Suprapubic skin (tissue), 4 donors: ENCODE results near the gene CAPZB. TPM values are rescaled to one million over a fixed set of nuclear protein-coding genes. Genes with fewer than 3 reads are reported as not detected.
A peak's percentile ranks its signal among the peaks of the same experiment; 100 is the strongest.

Experiments
- DNase-seq, 2 donors: peaks; one replicate each; pipeline ENCODE4 v3.0.0-alpha.2; 2019; ENCODE audit warnings: low spot score in 2 of 2
- H3K27ac ChIP-seq: fragments of 200-600 bp; sonication (generic); one replicate; pipeline ENCODE4 v1.5.1; 2019
- H3K27me3 ChIP-seq: fragments of 200-600 bp; sonication (generic); one replicate; pipeline ENCODE4 v1.5.1; 2019
- H3K36me3 ChIP-seq: fragments of 200-600 bp; sonication (generic); one replicate; pipeline ENCODE4 v1.5.1; 2019
- H3K4me1 ChIP-seq: fragments of 200-600 bp; sonication (generic); one replicate; pipeline ENCODE4 v1.5.1; 2019
- H3K4me3 ChIP-seq: fragments of 200-600 bp; sonication (generic); one replicate; pipeline ENCODE4 v1.5.1; 2019; ENCODE audit warnings: mild to moderate bottlenecking
- H3K9me3 ChIP-seq: fragments of 200-600 bp; sonication (generic); one replicate; pipeline ENCODE4 v1.5.1; 2019
- EP300 ChIP-seq: sonication (generic); formaldehyde crosslinking; IDR thresholded peaks from one replicate; pipeline ENCODE4 v1.6.1; 2017; ENCODE audit warnings: antibody characterized with exemption
- POLR2A ChIP-seq, 2 donors: fragments of 450-650 bp; IDR thresholded peaks; one replicate each; pipeline ENCODE4 v1.6.1; 2017; ENCODE audit warnings: antibody characterized with exemption in 2 of 2, mild to moderate bottlenecking in 2 of 2, moderate library complexity in 2 of 2
- POLR2AphosphoS5 ChIP-seq, 3 donors: sonication (generic); formaldehyde crosslinking; IDR thresholded peaks; one replicate each; pipeline ENCODE4 v1.6.1; 2017; ENCODE audit warnings: antibody characterized with exemption in 3 of 3
- WGBS: methylation state at CpG from one replicate; pipeline ENCODE4 v1.1.5; 2018; 5-methylcytosine and 5-hydroxymethylcytosine counted together
- total RNA-seq, 4 donors: library from RNA; depleted of rRNA; stranded (reverse); fragments of >200 nt; gene quantifications; one replicate each; pipeline ENCODE4 v1.1.0, GENCODE V29; 2016
- TF ChIP-seq, protein P1 (sequence below), 2 donors: fragments of 200-600 bp in 1 of 2; fragments of 450-650 bp in 1 of 2; sonication (generic) in 1 of 2; IDR thresholded peaks; one replicate each; pipeline ENCODE4 v1.5.1; 2016 to 2019; ENCODE audit warnings: antibody characterized with exemption in 2 of 2, mild to moderate bottlenecking in 1 of 2, moderate library complexity in 1 of 2

The CAPZB gene
- total RNA-seq, 4 donors from 2014 or later, result 101 to 130 (median 126) TPM

DNA sequence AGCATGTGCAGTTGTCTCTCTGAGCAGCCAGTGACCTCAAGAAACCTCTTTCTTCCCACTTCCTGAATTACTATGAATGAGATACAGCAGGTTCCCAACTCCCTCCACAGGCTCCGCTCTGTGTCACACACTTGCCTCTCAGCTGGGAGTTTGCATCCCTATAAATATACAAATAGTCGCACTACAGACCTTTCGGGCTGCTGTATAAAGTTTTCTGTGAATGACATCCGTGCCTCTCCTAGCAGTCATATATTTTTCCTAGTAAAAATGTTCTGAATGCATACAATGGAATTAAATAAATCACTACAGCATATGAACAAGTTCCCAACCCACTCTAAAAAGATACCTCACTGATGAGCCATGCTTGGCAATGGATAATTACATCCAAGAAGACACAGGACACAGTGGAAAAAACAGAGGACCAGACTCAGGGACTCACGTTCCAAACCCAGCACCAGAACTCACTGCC lies 66.8 kb downstream of the CAPZB start:
- H3K27me3 ChIP-seq, result no peaks in the 10 kb centered on the region
- H3K4me1 ChIP-seq, result peaks cover 81% of the 10 kb centered on the region
- WGBS, result 83% methylated on average over 5 of the region's 5 CpGs
- H3K27ac ChIP-seq, result no peak overlapping the region
- H3K36me3 ChIP-seq, result peaks cover 14% of the 10 kb centered on the region
- no peak for DNase-seq
- no peaks in the 10 kb centered on the region for H3K9me3 ChIP-seq
- H3K4me3 ChIP-seq, result no peak overlapping the region
- TF ChIP-seq EP300 (no peak), POLR2AphosphoS5 (IDR thresholded peaks at IDR 0.05) (no peak), POLR2A (IDR thresholded peaks at IDR 0.05) (no peak)
- TF ChIP-seq, protein P1, sequence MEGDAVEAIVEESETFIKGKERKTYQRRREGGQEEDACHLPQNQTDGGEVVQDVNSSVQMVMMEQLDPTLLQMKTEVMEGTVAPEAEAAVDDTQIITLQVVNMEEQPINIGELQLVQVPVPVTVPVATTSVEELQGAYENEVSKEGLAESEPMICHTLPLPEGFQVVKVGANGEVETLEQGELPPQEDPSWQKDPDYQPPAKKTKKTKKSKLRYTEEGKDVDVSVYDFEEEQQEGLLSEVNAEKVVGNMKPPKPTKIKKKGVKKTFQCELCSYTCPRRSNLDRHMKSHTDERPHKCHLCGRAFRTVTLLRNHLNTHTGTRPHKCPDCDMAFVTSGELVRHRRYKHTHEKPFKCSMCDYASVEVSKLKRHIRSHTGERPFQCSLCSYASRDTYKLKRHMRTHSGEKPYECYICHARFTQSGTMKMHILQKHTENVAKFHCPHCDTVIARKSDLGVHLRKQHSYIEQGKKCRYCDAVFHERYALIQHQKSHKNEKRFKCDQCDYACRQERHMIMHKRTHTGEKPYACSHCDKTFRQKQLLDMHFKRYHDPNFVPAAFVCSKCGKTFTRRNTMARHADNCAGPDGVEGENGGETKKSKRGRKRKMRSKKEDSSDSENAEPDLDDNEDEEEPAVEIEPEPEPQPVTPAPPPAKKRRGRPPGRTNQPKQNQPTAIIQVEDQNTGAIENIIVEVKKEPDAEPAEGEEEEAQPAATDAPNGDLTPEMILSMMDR (IDR thresholded peaks at IDR 0.05), result no peak

DNA sequence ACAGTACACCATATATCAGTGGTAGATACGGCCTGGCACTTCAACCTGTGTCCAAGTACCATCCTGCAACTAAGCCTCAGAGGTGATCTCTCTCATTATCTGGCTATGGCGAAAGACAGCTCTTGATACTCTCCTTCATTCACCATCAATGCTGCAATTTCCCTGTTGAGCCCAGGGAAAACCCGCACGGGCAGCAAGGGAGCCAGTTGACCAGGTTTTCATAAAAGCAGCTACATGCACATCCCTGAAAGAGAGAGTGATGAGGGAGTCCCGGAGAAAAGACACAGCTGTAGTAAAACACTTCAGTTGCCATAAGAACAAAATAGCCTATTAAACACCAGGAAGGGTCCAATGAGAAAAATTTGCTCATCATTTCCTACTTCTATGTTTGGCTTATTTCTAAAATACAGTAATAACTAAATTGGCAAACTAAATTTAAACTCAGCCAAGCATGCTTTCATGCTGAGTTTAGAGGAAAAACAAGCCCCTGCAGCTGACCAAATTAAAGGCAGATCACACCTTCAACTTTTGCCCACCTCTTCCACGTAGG lies 68.3 kb downstream of the CAPZB start:
- TF ChIP-seq POLR2A (IDR thresholded peaks at IDR 0.05), result no peak
- TF ChIP-seq, protein P1 (IDR thresholded peaks at IDR 0.05), result no peak
- no peak for TF ChIP-seq POLR2AphosphoS5 (IDR thresholded peaks at IDR 0.05)
- no peak for TF ChIP-seq EP300
- H3K9me3 ChIP-seq, result no peaks in the 10 kb centered on the region
- peak overlapping the region; percentile 45 for H3K27ac ChIP-seq
- DNase-seq, result no peak
- H3K27me3 ChIP-seq, result no peaks in the 10 kb centered on the region
- H3K4me1 ChIP-seq, result peaks cover 82% of the 10 kb centered on the region
- 52% methylated on average over 6 of the region's 6 CpGs for WGBS
- H3K36me3 ChIP-seq, result peaks cover 15% of the 10 kb centered on the region
- H3K4me3 ChIP-seq, result no peak overlapping the region

DNA sequence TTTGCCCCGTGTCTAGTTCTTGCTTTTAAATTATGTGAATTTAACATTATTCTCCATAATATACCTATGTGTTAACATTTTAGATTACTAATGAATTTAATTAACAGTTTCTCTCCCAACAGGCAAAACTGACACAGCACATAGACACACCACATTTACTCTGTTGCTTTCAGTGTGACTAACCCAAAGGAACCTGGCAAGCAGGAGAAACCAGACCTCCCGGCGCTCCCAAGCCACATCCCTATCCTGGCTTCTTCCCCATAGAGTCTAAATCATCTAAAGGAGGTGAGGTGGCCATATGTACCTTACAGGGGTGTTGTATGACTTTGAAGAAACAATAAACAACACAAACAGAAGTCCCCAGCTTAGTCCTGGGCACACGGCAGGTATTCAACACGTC lies 69.2 kb downstream of the CAPZB start:
- H3K4me1 ChIP-seq, result peaks cover 82% of the 10 kb centered on the region
- DNase-seq, result no peak
- peak overlapping the region; percentile 45 for H3K27ac ChIP-seq
- H3K27me3 ChIP-seq, result no peaks in the 10 kb centered on the region
- 66% methylated on average over 5 of the region's 5 CpGs for WGBS
- TF ChIP-seq, protein P1 (IDR thresholded peaks at IDR 0.05), result no peak
- TF ChIP-seq POLR2AphosphoS5 (IDR thresholded peaks at IDR 0.05), result no peak
- no peak overlapping the region for H3K4me3 ChIP-seq
- no peaks in the 10 kb centered on the region for H3K9me3 ChIP-seq
- H3K36me3 ChIP-seq, result peaks cover 20% of the 10 kb centered on the region

DNA sequence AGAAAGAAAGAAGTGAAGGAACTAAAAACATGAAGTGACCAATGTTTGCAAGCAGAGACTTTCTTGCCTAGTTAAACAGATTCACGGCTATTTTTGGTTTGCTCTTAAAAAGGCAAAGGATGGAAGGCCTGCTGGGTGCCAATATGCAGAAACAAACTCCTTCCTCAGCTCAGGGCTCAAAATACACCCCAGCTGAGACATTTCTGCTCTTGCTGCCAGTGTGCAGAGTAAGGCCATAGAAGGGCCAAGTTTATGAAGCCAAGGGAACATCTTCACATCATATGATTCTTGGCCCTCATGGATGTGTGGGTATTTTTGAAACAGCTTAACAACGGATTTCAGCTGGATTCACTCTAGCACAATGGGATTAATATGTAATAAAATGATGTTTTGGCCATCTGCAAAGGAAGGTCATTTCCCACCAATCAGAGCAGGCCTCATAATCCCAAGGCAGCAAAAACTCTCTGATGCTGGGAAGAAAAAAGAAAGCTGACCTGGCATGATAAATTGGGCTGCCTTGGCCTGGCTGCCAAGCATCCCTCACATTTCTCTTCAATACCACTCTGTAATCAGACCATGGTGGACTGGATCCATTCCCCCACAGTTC lies 70.7 kb downstream of the CAPZB start:
- no peak overlapping the region for H3K4me3 ChIP-seq
- peak overlapping the region; percentile 36 for H3K27ac ChIP-seq
- no peaks in the 10 kb centered on the region for H3K9me3 ChIP-seq
- WGBS, result 56% methylated on average over 2 of the region's 2 CpGs
- H3K27me3 ChIP-seq, result no peaks in the 10 kb centered on the region
- H3K4me1 ChIP-seq, result peaks cover 68% of the 10 kb centered on the region
- H3K36me3 ChIP-seq, result peaks cover 20% of the 10 kb centered on the region
- no peak for DNase-seq
- TF ChIP-seq POLR2A (IDR thresholded peaks at IDR 0.05) (no peak), POLR2AphosphoS5 (IDR thresholded peaks at IDR 0.05) (peak in 1 of 3 donors; percentile 17)

DNA sequence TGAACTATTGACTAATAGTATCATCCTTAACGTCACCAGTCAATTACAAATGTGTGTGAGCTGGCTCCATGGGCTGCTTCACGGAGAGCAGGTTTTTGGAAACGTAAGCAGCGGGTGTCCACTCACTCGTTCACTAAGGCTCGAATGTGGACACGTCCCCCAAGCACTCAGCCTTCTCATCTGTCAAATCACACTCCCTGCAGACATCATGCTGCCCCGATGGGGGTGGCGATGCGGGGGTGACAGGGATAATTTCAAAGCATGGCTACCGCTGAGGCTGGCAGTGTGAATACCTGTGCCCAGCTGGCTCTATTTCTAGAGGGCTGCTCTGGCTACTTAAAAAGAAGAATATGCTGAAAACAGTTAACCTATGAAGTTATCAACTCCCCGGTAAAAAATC lies 71.3 kb downstream of the CAPZB start:
- WGBS, result 83% methylated on average over 12 of the region's 12 CpGs
- H3K4me1 ChIP-seq, result peaks cover 63% of the 10 kb centered on the region
- peaks cover 14% of the 10 kb centered on the region for H3K36me3 ChIP-seq
- no peak for DNase-seq
- H3K27ac ChIP-seq, result peak overlapping the region; percentile 36
- H3K4me3 ChIP-seq, result no peak overlapping the region
- TF ChIP-seq POLR2A (IDR thresholded peaks at IDR 0.05) (no peak), EP300 (no peak), POLR2AphosphoS5 (IDR thresholded peaks at IDR 0.05) (no peak)
- TF ChIP-seq, protein P1 (IDR thresholded peaks at IDR 0.05), result no peak
- no peaks in the 10 kb centered on the region for H3K9me3 ChIP-seq
- H3K27me3 ChIP-seq, result no peaks in the 10 kb centered on the region
